ENCODE results near the gene FAM181B.

Gene FAM181B

DNA sequence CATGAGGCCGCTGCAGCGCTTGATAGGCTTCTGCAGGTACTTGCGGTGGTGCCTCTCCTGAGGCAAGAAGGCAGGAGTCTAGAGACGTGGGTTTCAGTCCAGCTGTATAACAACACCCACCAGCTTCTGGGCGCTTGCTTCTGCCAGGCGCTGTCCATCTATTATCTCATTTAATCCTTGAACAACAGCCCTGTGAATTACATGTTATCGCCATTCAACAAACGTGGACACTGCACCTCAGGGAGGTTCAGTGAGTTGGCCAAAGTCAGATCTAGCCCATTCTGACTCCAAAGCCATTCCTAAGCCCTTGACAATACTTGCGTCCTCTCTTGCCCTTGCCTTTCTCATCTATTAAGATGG is 436 bp upstream of the FAM181B start:
- no peak for DNase-seq (ENCODE audit: low read depth)
- no peak for TF ChIP-seq CTCF (conservative IDR thresholded peaks at IDR 0.05; ENCODE audit: low read length)
- no peak overlapping the region for H3K4me3 ChIP-seq (ENCODE audit: low read length)

GRCh38 chr11:82732734-82733443 is 775 bp downstream of the FAM181B start:
- peak overlapping the region; percentile 12; the same call in 1 of the 2 replicates for H3K4me3 ChIP-seq (ENCODE audit: low read length)
- no peak for DNase-seq (ENCODE audit: low read depth)
- no peak for TF ChIP-seq CTCF (conservative IDR thresholded peaks at IDR 0.05; ENCODE audit: low read length)

GRCh38 chr11:82732348-82732733 is 1.3 kb downstream of the FAM181B start:
- TF ChIP-seq CTCF (conservative IDR thresholded peaks at IDR 0.05; ENCODE audit: low read length) = no peak
- H3K4me3 ChIP-seq (ENCODE audit: low read length) = no peak overlapping the region
- DNase-seq (ENCODE audit: low read depth) = no peak

DNA sequence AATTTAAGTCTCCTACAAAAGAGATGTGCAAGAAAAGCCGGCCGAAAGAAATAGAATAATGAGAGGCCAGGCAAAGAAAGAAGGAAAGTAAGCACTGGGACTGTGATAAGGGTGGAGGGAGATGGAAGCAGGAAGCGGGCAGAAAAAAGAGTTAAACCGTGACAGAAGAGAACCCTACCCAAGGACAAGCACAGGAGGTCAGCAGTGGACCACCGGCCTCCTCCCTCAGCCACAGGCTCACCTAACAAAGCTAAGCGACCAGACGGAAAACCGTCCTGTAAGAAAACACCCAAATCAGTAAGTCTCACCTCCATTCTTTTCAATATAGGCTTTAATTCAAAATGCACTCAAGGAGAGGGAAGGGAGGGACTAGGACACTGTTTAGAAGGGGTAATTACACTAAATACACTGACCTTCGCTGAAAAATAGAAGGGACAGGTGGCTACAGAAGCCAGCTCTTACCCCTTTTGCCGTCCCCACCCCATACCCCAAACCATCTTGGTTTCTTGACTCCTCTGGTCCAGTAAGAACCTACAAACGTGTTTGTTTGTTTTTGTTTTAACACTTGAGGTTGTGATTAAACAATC is 1.9 kb downstream of the FAM181B start:
- no peak for DNase-seq (ENCODE audit: low read depth)
- H3K4me3 ChIP-seq (ENCODE audit: low read length) = no peak overlapping the region
- no peak for TF ChIP-seq CTCF (conservative IDR thresholded peaks at IDR 0.05; ENCODE audit: low read length)

DNA sequence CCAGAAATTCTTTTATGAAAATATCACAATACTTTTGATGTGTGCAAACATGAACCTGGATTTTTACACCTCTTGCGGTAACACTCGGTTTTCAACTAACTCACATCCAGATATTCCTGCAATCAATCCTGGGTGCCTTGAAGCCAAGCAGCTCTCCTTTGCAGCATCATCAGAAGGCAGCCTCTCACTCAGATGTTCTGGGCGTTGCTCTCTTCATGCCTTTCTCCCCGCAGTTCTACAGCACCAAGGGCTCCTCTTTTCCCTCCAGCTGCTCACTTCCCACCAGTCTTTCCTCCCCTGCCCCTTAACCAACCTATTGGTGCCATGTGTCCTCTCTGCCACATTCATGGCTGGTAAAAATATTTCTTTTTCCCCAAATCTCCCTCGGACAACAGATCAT is 2.9 kb downstream of the FAM181B start:
- H3K4me3 ChIP-seq (ENCODE audit: low read length) = no peak overlapping the region
- no peak for TF ChIP-seq CTCF (conservative IDR thresholded peaks at IDR 0.05; ENCODE audit: low read length)
- no peak for DNase-seq (ENCODE audit: low read depth)

GRCh38 chr11:82730286-82730685 is 3.4 kb downstream of the FAM181B start:
- H3K4me3 ChIP-seq (ENCODE audit: low read length) = no peak overlapping the region
- TF ChIP-seq CTCF (conservative IDR thresholded peaks at IDR 0.05; ENCODE audit: low read length) = no peak
- no peak for DNase-seq (ENCODE audit: low read depth)

- TF ChIP-seq CTCF (conservative IDR thresholded peaks at IDR 0.05; ENCODE audit: low read length) = no peak
- no peak for DNase-seq (ENCODE audit: low read depth)
- no peak overlapping the region for H3K4me3 ChIP-seq (ENCODE audit: low read length)
Observed at GRCh38 chr11:82724026-82724425, 9.6 kb downstream of the FAM181B start.
